Neural cell (in vitro differentiated cells): ENCODE data around the gene KLC1. TPM values are rescaled to one million over a fixed set of nuclear protein-coding genes. Genes with fewer than 3 reads are reported as not detected.

Experiments used
- H2AFZ ChIP-seq: fragments of 200-600, 300-800 bp; sonication (generic), shearing (Covaris generic); 2 replicates; pipeline ENCODE4 v1.6.0; 2014; ENCODE audit warnings: low read depth, mild to moderate bottlenecking, antibody characterized with exemption, low read length, moderate library complexity
- H3F3A ChIP-seq: fragments of 200-600 bp; shearing (Covaris generic); 2 replicates; pipeline ENCODE4 v1.6.1; 2016; ENCODE audit warnings: mild to moderate bottlenecking, moderate library complexity, mixed read lengths, antibody characterized with exemption, low read length; ENCODE audit not compliant: insufficient read depth, poor library complexity, severe bottlenecking
- H3K27ac ChIP-seq: fragments of 200-600, 300-800 bp; sonication (generic), shearing (Covaris generic); 2 replicates; pipeline ENCODE4 v1.5.1; 2014; ENCODE audit warnings: mild to moderate bottlenecking, low read length, moderate library complexity
- H3K27me3 ChIP-seq: fragments of 300-800, 200-600 bp; sonication (generic), shearing (Covaris generic); 2 replicates; pipeline ENCODE4 v1.6.0; 2014; ENCODE audit warnings: mild to moderate bottlenecking, low read depth, low read length, moderate library complexity; ENCODE audit not compliant: insufficient read depth
- H3K36me3 ChIP-seq: fragments of 300-800, 200-600 bp; sonication (generic), shearing (Covaris generic); 2 replicates; pipeline ENCODE4 v1.5.1; 2014; ENCODE audit warnings: mild to moderate bottlenecking, antibody characterized with exemption, low read length, moderate library complexity; ENCODE audit not compliant: insufficient read depth
- H3K4me2 ChIP-seq: fragments of 300-800, 200-600 bp; sonication (generic), shearing (Covaris generic); 2 replicates; pipeline ENCODE4 v1.6.0; 2014; ENCODE audit warnings: mild to moderate bottlenecking, low read length
- H3K4me3 ChIP-seq: fragments of 300-800, 200-600 bp; sonication (generic), shearing (Covaris generic); 2 replicates; pipeline ENCODE4 v1.5.1; 2014; ENCODE audit warnings: mild to moderate bottlenecking, low read length, moderate library complexity
- H3K79me2 ChIP-seq: fragments of 200-600 bp; shearing (Covaris generic); replicated peaks from 2 replicates; pipeline ENCODE4 v1.6.0; 2014; ENCODE audit warnings: mild to moderate bottlenecking, low read length, moderate library complexity; ENCODE audit not compliant: insufficient read depth
- H3K9ac ChIP-seq: fragments of 300-800, 200-600 bp; sonication (generic), shearing (Covaris generic); 2 replicates; pipeline ENCODE4 v1.6.1; 2016; ENCODE audit warnings: mild to moderate bottlenecking, low read length, mixed read lengths
- H3K9me2 ChIP-seq: fragments of 200-600 bp; shearing (Covaris generic); 2 replicates; pipeline ENCODE4 v1.6.1; 2016; ENCODE audit warnings: mild to moderate bottlenecking, low read length, mixed read lengths; ENCODE audit not compliant: insufficient read depth
- H3K9me3 ChIP-seq: fragments of 200-600, 300-800 bp; sonication (generic), shearing (Covaris generic); 2 replicates; pipeline ENCODE4 v1.6.1; 2016; ENCODE audit warnings: mild to moderate bottlenecking, mixed run types, low read length, moderate library complexity, mixed read lengths
- H4K20me1 ChIP-seq: fragments of 200-600 bp; shearing (Covaris generic); 2 replicates; pipeline ENCODE4 v1.6.1; 2016; ENCODE audit warnings: mild to moderate bottlenecking, mixed run types; ENCODE audit not compliant: insufficient read depth
- EP300 ChIP-seq: fragments of 450-650 bp; conservative IDR thresholded peaks from 2 replicates; pipeline ENCODE4 v1.6.1; 2014; ENCODE audit warnings: antibody characterized with exemption, mild to moderate bottlenecking, moderate library complexity; ENCODE audit not compliant: poor library complexity, severe bottlenecking
- EZH2 ChIP-seq: fragments of 200-600, 300-800 bp; shearing (Covaris generic), sonication (generic); IDR thresholded peaks from 2 replicates; pipeline ENCODE4 v1.6.1; 2014; ENCODE audit warnings: antibody characterized with exemption, low read length, borderline replicate concordance, mild to moderate bottlenecking; ENCODE audit not compliant: insufficient read depth, poor library complexity, severe bottlenecking
- MXI1 ChIP-seq: fragments of 450-650 bp; conservative IDR thresholded peaks from 2 replicates; pipeline ENCODE4 v1.6.1; 2014; ENCODE audit warnings: antibody characterized with exemption, mild to moderate bottlenecking; ENCODE audit not compliant: poor library complexity, severe bottlenecking
- POLR2AphosphoS5 ChIP-seq: IDR thresholded peaks from 2 replicates; pipeline ENCODE4 v1.6.1; 2012
- RAD21 ChIP-seq: fragments of 450-650 bp; conservative IDR thresholded peaks from 2 replicates; pipeline ENCODE4 v1.6.1; 2014; ENCODE audit warnings: antibody characterized with exemption, mild to moderate bottlenecking, moderate library complexity
- REST ChIP-seq: IDR thresholded peaks from 2 replicates; pipeline ENCODE4 v1.6.1; 2012; ENCODE audit warnings: borderline replicate concordance
- SMC3 ChIP-seq: fragments of 450-650 bp; conservative IDR thresholded peaks from 2 replicates; pipeline ENCODE4 v1.6.1; 2014; ENCODE audit warnings: antibody characterized with exemption, mild to moderate bottlenecking, moderate library complexity; ENCODE audit not compliant: poor library complexity
- TAF1 ChIP-seq: IDR thresholded peaks from 2 replicates; pipeline ENCODE4 v1.6.1; 2012; ENCODE audit warnings: low read depth
- polyA plus RNA-seq: library from polyadenylated mRNA; depleted of rRNA; stranded (reverse); fragments of >200 nt; gene quantifications from 2 replicates; pipeline ENCODE4 v1.2.3, GENCODE V29; 2014
- TF ChIP-seq, protein P1 (sequence below): fragments of 450-650 bp; IDR thresholded peaks from 2 replicates; pipeline ENCODE4 v1.5.1; 2014; ENCODE audit warnings: antibody characterized with exemption, mild to moderate bottlenecking, moderate library complexity; ENCODE audit not compliant: poor library complexity, severe bottlenecking

The KLC1 gene
- polyA plus RNA-seq, 1 donor from 2014 or later, result 1,272 TPM

DNA sequence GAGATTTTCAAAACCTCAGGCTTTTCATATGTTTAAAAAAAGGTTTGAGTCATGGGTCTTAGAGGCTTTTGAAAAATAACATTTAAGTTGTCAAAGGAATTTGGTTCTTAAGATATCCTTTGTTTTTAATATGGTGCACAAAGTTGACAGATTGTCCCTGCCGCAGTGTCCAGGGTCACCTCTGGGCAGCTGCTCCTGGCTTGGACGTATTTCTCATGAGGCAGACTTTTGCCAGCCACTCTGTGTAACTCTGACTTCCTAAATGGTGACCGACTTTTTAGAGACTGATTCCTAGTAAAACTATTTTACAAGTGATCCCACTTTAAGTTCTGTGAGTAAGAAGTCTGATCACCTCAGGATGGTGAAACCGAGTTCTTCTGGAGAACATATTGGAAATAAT is 58.7 kb downstream of the KLC1 start:
- no peaks in the 10 kb centered on the region for H3F3A ChIP-seq
- no peak for TF ChIP-seq EZH2
- TF ChIP-seq REST, result no peak
- no peak for TF ChIP-seq SMC3
- TF ChIP-seq POLR2AphosphoS5, result no peak
- TF ChIP-seq RAD21, result no peak
- no peak for TF ChIP-seq MXI1
- no peak for TF ChIP-seq EP300
- TF ChIP-seq, protein P1, sequence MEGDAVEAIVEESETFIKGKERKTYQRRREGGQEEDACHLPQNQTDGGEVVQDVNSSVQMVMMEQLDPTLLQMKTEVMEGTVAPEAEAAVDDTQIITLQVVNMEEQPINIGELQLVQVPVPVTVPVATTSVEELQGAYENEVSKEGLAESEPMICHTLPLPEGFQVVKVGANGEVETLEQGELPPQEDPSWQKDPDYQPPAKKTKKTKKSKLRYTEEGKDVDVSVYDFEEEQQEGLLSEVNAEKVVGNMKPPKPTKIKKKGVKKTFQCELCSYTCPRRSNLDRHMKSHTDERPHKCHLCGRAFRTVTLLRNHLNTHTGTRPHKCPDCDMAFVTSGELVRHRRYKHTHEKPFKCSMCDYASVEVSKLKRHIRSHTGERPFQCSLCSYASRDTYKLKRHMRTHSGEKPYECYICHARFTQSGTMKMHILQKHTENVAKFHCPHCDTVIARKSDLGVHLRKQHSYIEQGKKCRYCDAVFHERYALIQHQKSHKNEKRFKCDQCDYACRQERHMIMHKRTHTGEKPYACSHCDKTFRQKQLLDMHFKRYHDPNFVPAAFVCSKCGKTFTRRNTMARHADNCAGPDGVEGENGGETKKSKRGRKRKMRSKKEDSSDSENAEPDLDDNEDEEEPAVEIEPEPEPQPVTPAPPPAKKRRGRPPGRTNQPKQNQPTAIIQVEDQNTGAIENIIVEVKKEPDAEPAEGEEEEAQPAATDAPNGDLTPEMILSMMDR, result no peak
- no peak for TF ChIP-seq TAF1
- H4K20me1 ChIP-seq, result peaks cover 7% of the 10 kb centered on the region
- peaks cover 7% of the 10 kb centered on the region for H3K36me3 ChIP-seq
- no peak overlapping the region for H3K4me2 ChIP-seq
- no peaks in the 10 kb centered on the region for H3K79me2 ChIP-seq
- H3K27ac ChIP-seq, result no peak overlapping the region
- H3K9me2 ChIP-seq, result no peaks in the 10 kb centered on the region
- H3K9me3 ChIP-seq, result no peaks in the 10 kb centered on the region
- H2AFZ ChIP-seq, result no peak overlapping the region
- no peak overlapping the region for H3K9ac ChIP-seq
- no peaks in the 10 kb centered on the region for H3K27me3 ChIP-seq
- no peak overlapping the region for H3K4me3 ChIP-seq

DNA sequence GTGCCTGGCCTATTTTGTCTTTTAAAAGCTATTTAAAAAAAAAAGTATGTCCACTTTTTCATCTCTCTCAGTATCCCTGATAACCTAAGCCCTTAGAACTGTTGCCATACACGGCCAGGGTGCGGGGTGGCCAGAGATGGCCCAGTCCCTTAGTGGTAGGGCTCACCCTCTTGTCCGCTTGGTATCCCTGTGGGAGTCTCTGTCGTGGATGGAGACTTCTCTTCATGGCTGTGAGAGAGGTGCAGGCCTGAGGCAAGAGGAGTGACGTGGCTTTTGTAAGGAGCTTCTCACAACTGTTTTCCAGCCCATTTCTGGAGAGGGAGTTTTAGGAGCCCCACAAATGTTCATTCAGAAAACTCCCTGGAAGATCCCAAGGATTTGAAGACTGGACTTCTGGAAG is 59.4 kb downstream of the KLC1 start:
- H3F3A ChIP-seq, result no peaks in the 10 kb centered on the region
- H3K9me3 ChIP-seq, result no peaks in the 10 kb centered on the region
- H3K79me2 ChIP-seq, result no peaks in the 10 kb centered on the region
- peaks cover 7% of the 10 kb centered on the region for H3K36me3 ChIP-seq
- H3K27me3 ChIP-seq, result no peaks in the 10 kb centered on the region
- H3K9ac ChIP-seq, result no peak overlapping the region
- no peak overlapping the region for H3K4me3 ChIP-seq
- no peak overlapping the region for H2AFZ ChIP-seq
- H3K9me2 ChIP-seq, result no peaks in the 10 kb centered on the region
- no peak overlapping the region for H3K4me2 ChIP-seq
- no peak overlapping the region for H3K27ac ChIP-seq
- peaks cover 7% of the 10 kb centered on the region for H4K20me1 ChIP-seq
- TF ChIP-seq TAF1 (no peak), EP300 (no peak), MXI1 (no peak), RAD21 (no peak), EZH2 (no peak), POLR2AphosphoS5 (no peak), REST (no peak), SMC3 (no peak)
- TF ChIP-seq, protein P1, result no peak
